ENCODE results near the gene CSRP2.

GRCh38 chr12:76874027-76874426 is 4.8 kb downstream of the CSRP2 start:
- TF ChIP-seq CTCF (IDR thresholded peaks at IDR 0.05) (no peak), EP300 (IDR thresholded peaks at IDR 0.05) (no peak)

Data from tibial nerve (tissue), 4 donors.